ENCODE results near the gene MRPL12. TPM values are rescaled to one million over a fixed set of nuclear protein-coding genes. Genes with fewer than 3 reads are reported as not detected.

MRPL12 gene
- total and polyA plus RNA-seq, 10 donors: 36.2 to 160 (median 52.2) TPM

DNA sequence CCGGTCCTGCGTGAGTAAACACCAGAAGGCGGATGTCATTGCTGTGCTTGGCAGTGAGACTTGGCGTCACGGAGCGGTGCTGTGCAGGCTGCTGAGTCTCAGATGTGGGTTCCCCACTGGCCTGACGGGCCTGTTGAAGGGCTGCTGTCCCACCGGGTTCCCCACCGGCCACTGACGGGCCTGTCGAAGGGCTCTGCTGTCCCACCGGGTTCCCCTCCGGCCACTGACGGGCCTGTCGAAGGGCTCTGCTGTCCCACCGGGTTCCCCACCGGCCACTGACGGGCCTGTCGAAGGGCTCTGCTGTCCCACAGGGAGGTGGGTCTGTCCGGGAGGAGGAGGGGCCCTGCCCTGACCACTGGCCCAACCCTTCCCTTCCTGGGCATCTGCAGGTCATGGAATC lies 16.6 kb upstream of the MRPL12 start:
- WGBS, 5 donors: 90 to 100% (median 95%) methylated on average over 1 to 20 of the region's 20 CpGs
- Histone ChIP-seq H3K4me3 (no peak overlapping the region), H3K27me3 (replicated peaks in 1 of 7) (no peaks in the 10 kb centered on the region), H3K4me1 (peaks cover 19 to 55% (median 39%) of the 10 kb centered on the region in 6 donors), H3K9me3 (no peaks in the 10 kb centered on the region), H3K36me3 (peaks cover 0 to 72% (median 60%) of the 10 kb centered on the region in 6 donors), H3K27ac (no peak overlapping the region)
- no peak for DNase-seq
- intact Hi-C loops (cut with DNase I; ENCODE audit: low total_unique reads): no loop called here
- no peak for TF ChIP-seq POLR2AphosphoS5 (IDR thresholded peaks at IDR 0.05)
- TF ChIP-seq, protein P1, sequence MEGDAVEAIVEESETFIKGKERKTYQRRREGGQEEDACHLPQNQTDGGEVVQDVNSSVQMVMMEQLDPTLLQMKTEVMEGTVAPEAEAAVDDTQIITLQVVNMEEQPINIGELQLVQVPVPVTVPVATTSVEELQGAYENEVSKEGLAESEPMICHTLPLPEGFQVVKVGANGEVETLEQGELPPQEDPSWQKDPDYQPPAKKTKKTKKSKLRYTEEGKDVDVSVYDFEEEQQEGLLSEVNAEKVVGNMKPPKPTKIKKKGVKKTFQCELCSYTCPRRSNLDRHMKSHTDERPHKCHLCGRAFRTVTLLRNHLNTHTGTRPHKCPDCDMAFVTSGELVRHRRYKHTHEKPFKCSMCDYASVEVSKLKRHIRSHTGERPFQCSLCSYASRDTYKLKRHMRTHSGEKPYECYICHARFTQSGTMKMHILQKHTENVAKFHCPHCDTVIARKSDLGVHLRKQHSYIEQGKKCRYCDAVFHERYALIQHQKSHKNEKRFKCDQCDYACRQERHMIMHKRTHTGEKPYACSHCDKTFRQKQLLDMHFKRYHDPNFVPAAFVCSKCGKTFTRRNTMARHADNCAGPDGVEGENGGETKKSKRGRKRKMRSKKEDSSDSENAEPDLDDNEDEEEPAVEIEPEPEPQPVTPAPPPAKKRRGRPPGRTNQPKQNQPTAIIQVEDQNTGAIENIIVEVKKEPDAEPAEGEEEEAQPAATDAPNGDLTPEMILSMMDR (IDR thresholded peaks at IDR 0.05 in 8 of 11, conservative IDR thresholded peaks at IDR 0.05 in 3 of 11): no peak
- TF ChIP-seq POLR2A (IDR thresholded peaks at IDR 0.05): no peak

- H3K4me3 ChIP-seq: no peak overlapping the region
- TF ChIP-seq POLR2AphosphoS5 (IDR thresholded peaks at IDR 0.05) (peak in 1 of 3 donors; percentile 33), POLR2A (IDR thresholded peaks at IDR 0.05) (no peak)
- TF ChIP-seq, protein P1 (IDR thresholded peaks at IDR 0.05 in 8 of 11, conservative IDR thresholded peaks at IDR 0.05 in 3 of 11): no peak
- no peaks in the 10 kb centered on the region for H3K9me3 ChIP-seq
- intact Hi-C loops (cut with DNase I; ENCODE audit: low total_unique reads): no loop called here
- no peak overlapping the region for H3K27ac ChIP-seq
- H3K36me3 ChIP-seq: peaks cover 0 to 81% (median 73%) of the 10 kb centered on the region in 6 donors
- peaks cover 11 to 42% (median 26%) of the 10 kb centered on the region in 6 donors for H3K4me1 ChIP-seq
- WGBS, 5 donors: 94 to 97% (median 95%) methylated on average over 31 to 41 of the region's 41 CpGs
- H3K27me3 ChIP-seq (replicated peaks in 1 of 7): no peaks in the 10 kb centered on the region
- no peak for DNase-seq
Observed at GRCh38 chr17:81687770-81688541, 15.2 kb upstream of the MRPL12 start.

- TF ChIP-seq, protein P1 (IDR thresholded peaks at IDR 0.05 in 8 of 11, conservative IDR thresholded peaks at IDR 0.05 in 3 of 11): no peak
- TF ChIP-seq POLR2AphosphoS5 (IDR thresholded peaks at IDR 0.05): peak in 1 of 3 donors; percentile 19
- DNase-seq: no peak
- no peak overlapping the region for H3K4me3 ChIP-seq
- 90 to 93% (median 91%) methylated on average over 6 to 14 of the region's 14 CpGs for WGBS, 5 donors
- H3K36me3 ChIP-seq: peaks cover 0 to 88% (median 79%) of the 10 kb centered on the region in 6 donors
- no peaks in the 10 kb centered on the region for H3K9me3 ChIP-seq
- H3K27ac ChIP-seq: no peak overlapping the region
- H3K27me3 ChIP-seq (replicated peaks in 1 of 7): no peaks in the 10 kb centered on the region
- H3K4me1 ChIP-seq: peaks cover 11 to 38% (median 24%) of the 10 kb centered on the region in 6 donors
- intact Hi-C loops (cut with DNase I; ENCODE audit: low total_unique reads): no loop called here
Observed at GRCh38 chr17:81688616-81689015, 14.6 kb upstream of the MRPL12 start.

GRCh38 chr17:81690066-81690465 lies 13.1 kb upstream of the MRPL12 start:
- intact Hi-C loops (cut with DNase I; ENCODE audit: low total_unique reads): no loop called here
- peaks cover 0 to 100% (median 94%) of the 10 kb centered on the region in 6 donors for H3K36me3 ChIP-seq
- no peaks in the 10 kb centered on the region for H3K9me3 ChIP-seq
- H3K4me3 ChIP-seq: no peak overlapping the region
- H3K27ac ChIP-seq: no peak overlapping the region
- peaks cover 6 to 28% (median 17%) of the 10 kb centered on the region in 6 donors for H3K4me1 ChIP-seq
- TF ChIP-seq, protein P1 (IDR thresholded peaks at IDR 0.05 in 8 of 11, conservative IDR thresholded peaks at IDR 0.05 in 3 of 11): no peak
- TF ChIP-seq POLR2AphosphoS5 (IDR thresholded peaks at IDR 0.05) (no peak), POLR2A (IDR thresholded peaks at IDR 0.05) (no peak)
- WGBS, 5 donors: 88 to 93% (median 93%) methylated on average over 17 to 18 of the region's 18 CpGs
- no peaks in the 10 kb centered on the region for H3K27me3 ChIP-seq (replicated peaks in 1 of 7)
- no peak for DNase-seq
